Breast epithelium (tissue), 3 donors: ENCODE data around the gene NHLH1.
"Not testable (repeated sequence)": the region's sequence is repeated elsewhere in the genome, so short reads cannot be mapped to it uniquely, and the experiment has no call there.

ENCODE experiments used
- CTCF ChIP-seq, 3 donors: fragments of 450-650 bp; IDR thresholded peaks; one replicate each; pipeline ENCODE4 v1.5.1; 2016 to 2017; ENCODE audit warnings: antibody characterized with exemption in 3 of 3, mild to moderate bottlenecking in 3 of 3, moderate library complexity in 3 of 3
- POLR2A ChIP-seq: fragments of 450-650 bp; IDR thresholded peaks from one replicate; pipeline ENCODE4 v1.6.1; 2016; ENCODE audit warnings: antibody characterized with exemption, mild to moderate bottlenecking, moderate library complexity
- POLR2AphosphoS5 ChIP-seq, 3 donors: sonication (generic); formaldehyde crosslinking; IDR thresholded peaks; one replicate each; pipeline ENCODE4 v1.6.1; 2017; ENCODE audit warnings: antibody characterized with exemption in 3 of 3

GRCh38 chr1:160388406-160388805 lies 21.5 kb downstream of the NHLH1 start:
- not testable (repeated sequence) for TF ChIP-seq CTCF (IDR thresholded peaks at IDR 0.05); POLR2A; POLR2AphosphoS5 (IDR thresholded peaks at IDR 0.05)
